ENCODE measurements around the gene NUMA1. TPM values are rescaled to one million over a fixed set of nuclear protein-coding genes. Genes with fewer than 3 reads are reported as not detected.

Gene NUMA1
- total and polyA plus RNA-seq, 2 experiments from 2014 or later, result 33.2 to 104 TPM

- TF ChIP-seq ZNF462 (CRISPR knock-in tag; IDR thresholded peaks at IDR 0.05) (no peak), EZH2 (IDR thresholded peaks at IDR 0.05; ENCODE audit: low read depth, unreplicated experiment) (no peak), REST (IDR thresholded peaks at IDR 0.05; ENCODE audit: unreplicated experiment) (no peak)
These were observed 1.9 kb downstream of the NUMA1 start (continued) for GRCh38 chr11:72078477-72078876.

GRCh38 chr11:72075756-72076155 is 4.6 kb downstream of the NUMA1 start:
- peaks cover 21% of the 10 kb centered on the region; the same call in 1 of the 2 replicates for H3K4me1 ChIP-seq (ENCODE audit: insufficient read depth)
- H3F3A ChIP-seq (replicated peaks; ENCODE audit: low read depth), result no peaks in the 10 kb centered on the region
- no peaks in the 10 kb centered on the region for H3K27me3 ChIP-seq (ENCODE audit: insufficient read depth)
- no peak for DNase-seq (ENCODE audit: low spot score)
- Mint-ChIP-seq H3K36me3 (ENCODE audit: low read depth) (peaks cover 11% of the 10 kb centered on the region; the same call in 1 of the 3 replicates), H3K4me1 (peaks cover 30% of the 10 kb centered on the region), H3K27me3 (ENCODE audit: insufficient read depth, low read depth, poor library complexity) (peaks cover 4% of the 10 kb centered on the region), H3K27ac (no peak overlapping the region; the same call in 1 of the 2 replicates), H3K9me3 (no peaks in the 10 kb centered on the region), H3K4me3 (no peak overlapping the region)
- peaks cover 42% of the 10 kb centered on the region; the same call in 1 of the 2 replicates for H4K20me1 ChIP-seq (replicated peaks; ENCODE audit: insufficient read depth)
- no peak overlapping the region for H3K4me3 ChIP-seq
- no peak overlapping the region for H3K4me2 ChIP-seq
- no peak for ATAC-seq
- H3K9me2 ChIP-seq (ENCODE audit: insufficient read depth), result no peaks in the 10 kb centered on the region
- H3K79me2 ChIP-seq (replicated peaks; ENCODE audit: insufficient read depth), result peaks cover 91% of the 10 kb centered on the region
- H3K27ac ChIP-seq (ENCODE audit: low read depth), result no peak overlapping the region
- H2AFZ ChIP-seq, result no peak overlapping the region
- no peaks in the 10 kb centered on the region for H3K36me3 ChIP-seq (ENCODE audit: insufficient read depth)
- TF ChIP-seq NANOG (IDR thresholded peaks at IDR 0.05; ENCODE audit: borderline replicate concordance) (no peak), JUNB (IDR thresholded peaks at IDR 0.05; ENCODE audit: unreplicated experiment) (no peak), EZH2phosphoT487 (IDR thresholded peaks at IDR 0.05; ENCODE audit: unreplicated experiment) (no peak), CTCF (conservative IDR thresholded peaks at IDR 0.05; ENCODE audit: low read depth in 2 of 2) (no peak), EZH2 (IDR thresholded peaks at IDR 0.05; ENCODE audit: low read depth, unreplicated experiment) (no peak), CREB1 (CRISPR knock-in tag; IDR thresholded peaks at IDR 0.05; ENCODE audit: low read depth) (no peak), ETS1 (IDR thresholded peaks at IDR 0.05) (no peak)
